Astrocyte of the cerebellum (primary cell): ENCODE results near the gene ETNK1.
"Not testable (repeated sequence)": the region's sequence is repeated elsewhere in the genome, so short reads cannot be mapped to it uniquely, and the experiment has no call there.

Source experiments
- DNase-seq: peaks from one replicate; pipeline ENCODE4 v3.0.0-alpha.2; 2011; ENCODE audit warnings: low read depth
- H3K4me3 ChIP-seq: 2 replicates; pipeline ENCODE4 v1.5.1; 2011; ENCODE audit warnings: mild to moderate bottlenecking, low read depth, low read length, moderate library complexity
- CTCF ChIP-seq: IDR thresholded peaks from 2 replicates; pipeline ENCODE4 v1.5.1; 2012; ENCODE audit warnings: low read length, low read depth, moderate library complexity, mild to moderate bottlenecking; ENCODE audit errors: missing control alignments
- in situ Hi-C: cut with HindIII; loops from 2 replicates; pipeline ENCODE4 v1.10.0; 2017; ENCODE audit warnings: low sequenced_read_pairs

The ETNK1 gene

DNA sequence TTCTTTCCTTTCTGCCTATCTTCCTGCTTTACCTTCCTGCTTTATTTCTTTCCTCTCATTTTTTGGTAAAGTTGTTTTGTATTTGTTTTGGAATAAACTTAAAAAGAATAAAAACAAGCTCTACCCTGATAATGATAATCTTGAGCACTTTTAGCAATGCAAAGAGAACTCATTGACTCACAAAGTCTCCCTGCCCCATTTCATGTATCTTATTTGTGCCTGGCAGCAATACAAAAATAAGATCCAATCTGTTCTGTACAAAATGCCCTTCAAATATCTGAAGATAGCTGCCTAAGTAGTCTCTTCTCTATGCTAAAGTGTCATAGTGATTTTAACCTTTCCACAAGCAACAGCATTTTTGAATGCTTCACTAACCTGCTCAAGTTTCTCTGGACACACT lies 31.1 kb upstream of the ETNK1 start:
- in situ Hi-C loops: no loop called here
- H3K4me3 ChIP-seq: no peak overlapping the region
- no peak for TF ChIP-seq CTCF
- no peak for DNase-seq

- H3K4me3 ChIP-seq, DNase-seq, in situ Hi-C loops: not testable (repeated sequence)
These were observed 27.4 kb upstream of the ETNK1 start for GRCh38 chr12:22597539-22597938.

DNA sequence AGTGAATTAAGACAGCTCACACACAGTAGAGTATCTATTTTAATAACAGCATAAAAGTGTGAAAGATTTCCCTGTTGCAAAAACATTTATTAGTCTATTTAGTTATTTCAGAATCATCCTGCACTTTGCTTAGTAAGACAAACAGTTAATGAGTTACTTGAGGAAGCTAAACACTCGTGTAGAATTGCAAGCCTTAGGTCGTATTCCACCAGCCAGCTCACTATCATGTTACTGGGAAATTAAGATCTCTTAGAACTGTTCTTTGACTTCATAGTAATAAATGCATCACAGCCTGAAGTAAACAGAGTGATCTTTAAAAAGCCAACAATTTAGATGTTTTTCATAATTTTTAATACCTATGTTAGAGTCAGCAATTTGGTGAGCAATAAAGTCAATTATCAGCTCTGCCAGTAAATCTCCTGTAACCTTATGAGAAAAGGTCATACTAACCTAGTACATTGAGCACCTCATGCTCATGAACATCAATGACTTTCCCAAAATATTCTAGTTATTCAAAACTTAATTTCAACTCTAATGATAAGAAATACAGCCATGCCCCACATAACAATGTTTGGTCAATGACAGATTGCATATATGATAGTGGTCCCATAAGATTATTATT lies 26.7 kb upstream of the ETNK1 start:
- no peak for TF ChIP-seq CTCF
- no peak for DNase-seq
- in situ Hi-C loops: no loop called here
- no peak overlapping the region for H3K4me3 ChIP-seq

GRCh38 chr12:22598763-22599161 lies 26.2 kb upstream of the ETNK1 start:
- H3K4me3 ChIP-seq: no peak overlapping the region
- in situ Hi-C loops: no loop called here
- DNase-seq: no peak
- no peak for TF ChIP-seq CTCF

- no peak overlapping the region for H3K4me3 ChIP-seq
- no peak for TF ChIP-seq CTCF
- in situ Hi-C loops: no loop called here
- DNase-seq: no peak
These were observed 24.8 kb upstream of the ETNK1 start for GRCh38 chr12:22600181-22600580.

DNA sequence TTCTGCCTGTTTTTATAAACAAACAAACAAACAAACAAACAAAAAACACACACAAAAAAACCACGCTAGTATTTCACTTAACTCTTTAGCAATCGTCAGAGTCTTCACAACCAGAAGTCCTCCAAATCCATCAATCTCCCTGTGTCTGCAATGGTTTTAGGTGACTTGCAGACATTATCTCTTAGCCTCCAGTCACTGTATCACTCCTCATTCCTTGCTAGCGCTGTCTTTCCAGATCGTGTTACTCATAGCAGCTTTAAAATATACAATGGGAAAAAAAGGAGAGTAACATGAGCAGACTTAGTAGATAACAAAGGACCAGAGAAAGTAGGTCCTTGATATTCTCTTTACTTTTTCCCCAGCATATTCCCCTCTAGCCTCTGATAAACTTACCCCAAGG lies 15.5 kb upstream of the ETNK1 start:
- H3K4me3 ChIP-seq: no peak overlapping the region
- DNase-seq: no peak
- TF ChIP-seq CTCF: no peak
- in situ Hi-C loops: no loop called here

DNA sequence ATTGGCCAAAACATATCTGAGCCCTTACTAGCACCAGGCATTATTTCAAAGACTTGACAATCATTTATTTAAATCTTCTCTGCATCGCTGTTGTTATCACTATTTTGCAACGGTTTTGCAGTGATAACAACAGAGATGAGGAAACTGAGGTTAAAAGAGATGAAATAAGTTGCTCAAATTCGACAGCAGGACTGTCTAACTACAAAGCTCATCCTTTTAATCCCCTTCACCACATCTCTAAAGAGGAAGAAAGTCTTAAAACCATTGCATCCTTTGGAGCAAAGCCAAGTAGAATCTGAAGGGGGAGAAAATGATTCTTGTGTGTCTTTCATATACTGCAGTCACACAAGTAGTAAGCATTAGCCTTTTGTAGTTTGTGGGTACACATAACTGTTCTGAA lies 14.8 kb upstream of the ETNK1 start:
- no peak overlapping the region for H3K4me3 ChIP-seq
- TF ChIP-seq CTCF: no peak
- no peak for DNase-seq
- in situ Hi-C loops: no loop called here

GRCh38 chr12:22612822-22613221 lies 12.1 kb upstream of the ETNK1 start:
- H3K4me3 ChIP-seq, in situ Hi-C loops, DNase-seq: not testable (repeated sequence)
